H1 (cell line): Measurements from ENCODE around the gene RFX3.

Experiments
- CREB1 ChIP-seq: IDR thresholded peaks from 2 replicates; pipeline ENCODE4 v1.6.1; 2012; ENCODE audit warnings: inconsistent platforms
- EP300 ChIP-seq, 2 experiments: IDR thresholded peaks; 1 replicate in 1 of 2; 2 replicates in 1 of 2; pipeline ENCODE4 v1.6.1; 2011 to 2012; ENCODE audit warnings: low read depth in 2 of 2, low read length in 2 of 2, mild to moderate bottlenecking in 2 of 2, borderline replicate concordance in 1 of 2, inconsistent platforms in 1 of 2, moderate library complexity in 1 of 2
- EZH2 ChIP-seq: fragments of 200-600 bp; sonication (generic); IDR thresholded peaks from 2 replicates; pipeline ENCODE4 v1.7.1; 2012; ENCODE audit warnings: low read depth, mild to moderate bottlenecking, moderate library complexity, low read length, inconsistent platforms; ENCODE audit not compliant: severe bottlenecking
- NRF1 ChIP-seq: IDR thresholded peaks from 2 replicates; pipeline ENCODE4 v1.6.1; 2011; ENCODE audit warnings: mild to moderate bottlenecking, low read depth, low read length, improper control_type of control experiment
- POLR2AphosphoS5 ChIP-seq: IDR thresholded peaks from 2 replicates; pipeline ENCODE4 v1.6.1; 2011; ENCODE audit warnings: low read depth, low read length
- SP1 ChIP-seq: IDR thresholded peaks from 2 replicates; pipeline ENCODE4 v1.6.1; 2011; ENCODE audit warnings: low read depth, low read length
- TAF1 ChIP-seq: IDR thresholded peaks from 2 replicates; pipeline ENCODE4 v1.6.1; 2011; ENCODE audit warnings: mild to moderate bottlenecking, low read depth, low read length
- TBP ChIP-seq: IDR thresholded peaks from 2 replicates; pipeline ENCODE4 v1.6.1; 2011; ENCODE audit warnings: low read depth, low read length, improper control_type of control experiment
- TF ChIP-seq, protein P1 (sequence below), 3 experiments: IDR thresholded peaks; 1 replicate in 2 of 3; 2 replicates in 1 of 3; pipeline versions ENCODE4 v1.5.1 to v1.6.1; 2011; ENCODE audit warnings: low read length in 3 of 3, mild to moderate bottlenecking in 3 of 3, inconsistent platforms in 2 of 3, low read depth in 1 of 3, moderate library complexity in 1 of 3; ENCODE audit not compliant: insufficient read depth in 1 of 3; ENCODE audit errors: control extremely low read depth in 1 of 3

DNA sequence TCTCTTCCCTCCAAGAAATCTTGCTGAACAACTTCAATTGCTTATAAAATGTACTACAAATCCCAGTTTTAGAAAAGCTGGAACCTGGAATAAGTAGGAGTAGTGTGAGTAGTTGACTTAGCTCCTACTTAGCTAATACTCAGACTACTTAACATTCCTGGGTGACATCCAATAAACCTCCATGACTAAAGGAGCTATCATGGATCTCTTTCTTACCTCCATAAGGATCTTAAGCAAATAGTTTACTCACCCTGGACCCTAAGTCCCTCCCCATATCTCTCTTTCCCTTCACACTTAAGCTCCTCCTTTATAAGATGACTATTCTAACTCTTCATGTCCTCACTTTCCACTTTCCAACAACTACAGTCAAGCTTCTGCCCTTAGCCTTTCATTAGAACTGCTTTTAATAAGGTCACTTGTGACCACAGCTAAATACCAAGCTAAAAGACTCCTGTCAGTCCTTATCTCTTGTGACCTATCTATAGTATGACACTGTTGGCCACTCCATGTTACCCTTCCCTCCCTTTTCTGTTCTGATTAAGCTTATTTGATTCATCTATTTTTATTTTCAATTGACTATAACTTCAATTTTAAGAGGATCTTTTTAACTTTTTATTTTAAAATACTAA is 194.9 kb downstream of the RFX3 start:
- TF ChIP-seq CREB1 (no peak), EP300 (IDR thresholded peaks at IDR 0.05; ENCODE audit: borderline replicate concordance in 1 of 2, low read depth in 2 of 2, low read length in 2 of 2) (no peak), SP1 (no peak), TAF1 (no peak), NRF1 (no peak), TBP (no peak), POLR2AphosphoS5 (no peak), EZH2 (no peak)
- TF ChIP-seq, protein P1, sequence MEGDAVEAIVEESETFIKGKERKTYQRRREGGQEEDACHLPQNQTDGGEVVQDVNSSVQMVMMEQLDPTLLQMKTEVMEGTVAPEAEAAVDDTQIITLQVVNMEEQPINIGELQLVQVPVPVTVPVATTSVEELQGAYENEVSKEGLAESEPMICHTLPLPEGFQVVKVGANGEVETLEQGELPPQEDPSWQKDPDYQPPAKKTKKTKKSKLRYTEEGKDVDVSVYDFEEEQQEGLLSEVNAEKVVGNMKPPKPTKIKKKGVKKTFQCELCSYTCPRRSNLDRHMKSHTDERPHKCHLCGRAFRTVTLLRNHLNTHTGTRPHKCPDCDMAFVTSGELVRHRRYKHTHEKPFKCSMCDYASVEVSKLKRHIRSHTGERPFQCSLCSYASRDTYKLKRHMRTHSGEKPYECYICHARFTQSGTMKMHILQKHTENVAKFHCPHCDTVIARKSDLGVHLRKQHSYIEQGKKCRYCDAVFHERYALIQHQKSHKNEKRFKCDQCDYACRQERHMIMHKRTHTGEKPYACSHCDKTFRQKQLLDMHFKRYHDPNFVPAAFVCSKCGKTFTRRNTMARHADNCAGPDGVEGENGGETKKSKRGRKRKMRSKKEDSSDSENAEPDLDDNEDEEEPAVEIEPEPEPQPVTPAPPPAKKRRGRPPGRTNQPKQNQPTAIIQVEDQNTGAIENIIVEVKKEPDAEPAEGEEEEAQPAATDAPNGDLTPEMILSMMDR (IDR thresholded peaks at IDR 0.05; ENCODE audit: control extremely low read depth in 1 of 3, insufficient read depth in 1 of 3, low read depth in 1 of 3, low read length in 3 of 3), result no peak
